Measurements from ENCODE around the gene ZC3H4.
"Not testable (repeated sequence)": the region's sequence is repeated elsewhere in the genome, so short reads cannot be mapped to it uniquely, and the experiment has no call there.

The ZC3H4 gene

GRCh38 chr19:47104680-47105079 lies 8.9 kb downstream of the ZC3H4 start:
- in situ Hi-C loops (cut with MboI; ENCODE audit: low sequenced_read_pairs, unreplicated experiment) = no loop called here
- DNase-seq (ENCODE audit: low spot score) = no peak
- no peak for TF ChIP-seq CTCF (IDR thresholded peaks at IDR 0.05; ENCODE audit: borderline replicate concordance, control extremely low read depth, extremely low read depth, insufficient read depth, missing control alignments)

- no peak for TF ChIP-seq CTCF (IDR thresholded peaks at IDR 0.05; ENCODE audit: borderline replicate concordance, control extremely low read depth, extremely low read depth, insufficient read depth, missing control alignments)
- DNase-seq (ENCODE audit: low spot score) = no peak
- in situ Hi-C loops (cut with MboI; ENCODE audit: low sequenced_read_pairs, unreplicated experiment) = no loop called here
Observed at GRCh38 chr19:47102346-47103060, 11.1 kb downstream of the ZC3H4 start.

GRCh38 chr19:47101116-47101515 lies 12.5 kb downstream of the ZC3H4 start:
- in situ Hi-C loops (cut with MboI; ENCODE audit: low sequenced_read_pairs, unreplicated experiment); DNase-seq (ENCODE audit: low spot score): not testable (repeated sequence)

GRCh38 chr19:47100290-47100689 lies 13.3 kb downstream of the ZC3H4 start:
- DNase-seq (ENCODE audit: low spot score) = no peak
- no peak for TF ChIP-seq CTCF (IDR thresholded peaks at IDR 0.05; ENCODE audit: borderline replicate concordance, control extremely low read depth, extremely low read depth, insufficient read depth, missing control alignments)
- in situ Hi-C loops (cut with MboI; ENCODE audit: low sequenced_read_pairs, unreplicated experiment) = no loop called here

GRCh38 chr19:47099576-47100050 lies 14.0 kb downstream of the ZC3H4 start:
- no peak for TF ChIP-seq CTCF (IDR thresholded peaks at IDR 0.05; ENCODE audit: borderline replicate concordance, control extremely low read depth, extremely low read depth, insufficient read depth, missing control alignments)
- in situ Hi-C loops (cut with MboI; ENCODE audit: low sequenced_read_pairs, unreplicated experiment) = no loop called here
- DNase-seq (ENCODE audit: low spot score) = no peak

GRCh38 chr19:47098608-47099007 lies 15.0 kb downstream of the ZC3H4 start:
- no peak for DNase-seq (ENCODE audit: low spot score)
- in situ Hi-C loops (cut with MboI; ENCODE audit: low sequenced_read_pairs, unreplicated experiment) = no loop called here
- no peak for TF ChIP-seq CTCF (IDR thresholded peaks at IDR 0.05; ENCODE audit: borderline replicate concordance, control extremely low read depth, extremely low read depth, insufficient read depth, missing control alignments)

GRCh38 chr19:47097396-47098201 lies 16.0 kb downstream of the ZC3H4 start:
- DNase-seq (ENCODE audit: low spot score) = no peak
- TF ChIP-seq CTCF (IDR thresholded peaks at IDR 0.05; ENCODE audit: borderline replicate concordance, control extremely low read depth, extremely low read depth, insufficient read depth, missing control alignments) = no peak
- in situ Hi-C loops (cut with MboI; ENCODE audit: low sequenced_read_pairs, unreplicated experiment) = no loop called here

Measured in GM13976 (cell line).